Left ventricle myocardium inferior (tissue), 1 donor: Measurements from ENCODE around the gene DUSP28. TPM values are rescaled to one million over a fixed set of nuclear protein-coding genes. Genes with fewer than 3 reads are reported as not detected.

Experiments used
- DNase-seq: peaks from one replicate; pipeline ENCODE4 v3.0.0-alpha.2; 2020
- H3K27ac ChIP-seq: fragments of 200-600 bp; replicated peaks from 2 replicates; pipeline ENCODE4 v1.8.0; 2021
- H3K27me3 ChIP-seq: fragments of 200-600 bp; 2 replicates; pipeline ENCODE4 v1.8.0; 2021; ENCODE audit warnings: low read depth
- H3K36me3 ChIP-seq: fragments of 200-600 bp; 2 replicates; pipeline ENCODE4 v1.8.0; 2021
- H3K4me1 ChIP-seq: fragments of 200-600 bp; 2 replicates; pipeline ENCODE4 v1.8.0; 2021
- H3K4me3 ChIP-seq: fragments of 200-600 bp; 2 replicates; pipeline ENCODE4 v1.8.0; 2021; ENCODE audit warnings: mild to moderate bottlenecking, moderate library complexity
- H3K9me3 ChIP-seq: fragments of 200-600 bp; replicated peaks from 2 replicates; pipeline ENCODE4 v1.8.0; 2021
- intact Hi-C: fragments of 100-400 bp; cut with micrococcal nuclease; formaldehyde crosslinking; loops from one replicate; pipeline ENCODE4 v1.11.0; 2022
- total RNA-seq: library from RNA; stranded (reverse); fragmentation: NEBNext Ultra II Directional; extraction: Animal tissue kit (Norgen Biotek cat#: 25700); gene quantifications from one replicate; pipeline ENCODE4 v1.2.1, GENCODE V29; 2021
- TF ChIP-seq, protein P1 (sequence below): fragments of 200-600 bp; IDR thresholded peaks from 2 replicates; pipeline ENCODE4 v1.8.0; 2021; ENCODE audit warnings: antibody characterized with exemption, mild to moderate bottlenecking, borderline replicate concordance
- donor health status: DM: no; HTN: yes; CAD: no; lungs with severe emphysema.

Gene DUSP28
- total RNA-seq, 1 donor from 2014 or later: 19.3 TPM

DNA sequence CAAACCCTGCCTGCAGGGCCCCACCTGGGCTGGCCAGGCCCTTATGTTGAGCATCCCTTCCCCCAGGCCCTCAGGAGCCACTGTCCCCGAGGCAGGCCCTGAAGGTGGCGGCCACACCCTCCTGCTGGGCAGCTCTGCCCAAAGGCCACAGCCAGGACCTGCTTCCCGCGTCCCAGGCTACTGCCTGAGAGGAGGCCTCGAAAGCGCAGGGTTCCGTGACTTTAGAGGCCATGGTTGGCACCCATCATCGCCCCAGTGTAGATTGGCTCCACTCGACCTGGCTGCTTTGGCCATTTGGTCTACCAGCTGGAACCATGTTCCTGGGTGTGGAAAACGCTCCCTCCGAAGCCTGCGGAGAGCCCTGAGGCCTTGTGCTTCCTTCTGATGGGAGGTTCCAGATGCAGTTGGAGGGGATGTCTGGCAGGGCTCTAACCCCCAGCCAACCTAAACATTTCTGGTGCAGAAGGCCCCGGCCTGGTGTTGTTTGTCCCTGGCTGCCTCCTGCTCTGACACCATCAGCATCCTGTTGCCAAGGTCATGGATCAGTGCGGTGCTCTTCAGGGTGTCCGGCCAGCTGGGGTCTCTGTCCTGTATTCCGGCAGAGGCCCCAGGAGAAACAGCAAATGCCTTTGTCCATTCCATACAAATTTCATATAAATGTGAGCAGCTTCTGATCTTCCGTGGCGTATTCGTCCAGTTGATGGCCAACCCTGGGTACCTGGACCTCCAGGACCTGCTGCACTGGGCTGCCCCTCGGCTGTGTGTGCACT is 41.1 kb downstream of the DUSP28 start:
- no peak overlapping the region for H3K4me3 ChIP-seq
- intact Hi-C loops: no loop called here
- peaks cover 24% of the 10 kb centered on the region for H3K36me3 ChIP-seq
- TF ChIP-seq, protein P1, sequence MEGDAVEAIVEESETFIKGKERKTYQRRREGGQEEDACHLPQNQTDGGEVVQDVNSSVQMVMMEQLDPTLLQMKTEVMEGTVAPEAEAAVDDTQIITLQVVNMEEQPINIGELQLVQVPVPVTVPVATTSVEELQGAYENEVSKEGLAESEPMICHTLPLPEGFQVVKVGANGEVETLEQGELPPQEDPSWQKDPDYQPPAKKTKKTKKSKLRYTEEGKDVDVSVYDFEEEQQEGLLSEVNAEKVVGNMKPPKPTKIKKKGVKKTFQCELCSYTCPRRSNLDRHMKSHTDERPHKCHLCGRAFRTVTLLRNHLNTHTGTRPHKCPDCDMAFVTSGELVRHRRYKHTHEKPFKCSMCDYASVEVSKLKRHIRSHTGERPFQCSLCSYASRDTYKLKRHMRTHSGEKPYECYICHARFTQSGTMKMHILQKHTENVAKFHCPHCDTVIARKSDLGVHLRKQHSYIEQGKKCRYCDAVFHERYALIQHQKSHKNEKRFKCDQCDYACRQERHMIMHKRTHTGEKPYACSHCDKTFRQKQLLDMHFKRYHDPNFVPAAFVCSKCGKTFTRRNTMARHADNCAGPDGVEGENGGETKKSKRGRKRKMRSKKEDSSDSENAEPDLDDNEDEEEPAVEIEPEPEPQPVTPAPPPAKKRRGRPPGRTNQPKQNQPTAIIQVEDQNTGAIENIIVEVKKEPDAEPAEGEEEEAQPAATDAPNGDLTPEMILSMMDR: no peak
- no peak for DNase-seq
- H3K27ac ChIP-seq: no peak overlapping the region
- no peaks in the 10 kb centered on the region for H3K27me3 ChIP-seq
- no peaks in the 10 kb centered on the region for H3K9me3 ChIP-seq
- peaks cover 30% of the 10 kb centered on the region for H3K4me1 ChIP-seq

DNA sequence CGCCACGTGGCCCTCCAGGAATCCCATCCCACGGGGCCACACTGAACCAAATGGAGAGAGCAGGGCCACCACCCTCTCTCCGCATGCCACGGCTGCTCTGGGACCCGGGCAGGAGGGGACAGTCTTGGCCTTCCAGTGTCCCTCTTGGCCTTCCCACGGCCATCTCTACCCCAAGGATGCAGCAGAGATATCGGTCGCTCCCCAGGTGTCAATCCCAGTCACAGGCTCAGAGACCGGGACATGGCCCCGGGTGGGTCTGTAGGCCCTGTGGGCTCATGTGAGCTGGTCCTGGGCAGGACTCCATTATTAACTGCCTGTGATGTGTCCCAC is 41.6 kb downstream of the DUSP28 start:
- no peaks in the 10 kb centered on the region for H3K9me3 ChIP-seq
- H3K36me3 ChIP-seq: peaks cover 24% of the 10 kb centered on the region
- H3K27me3 ChIP-seq: no peaks in the 10 kb centered on the region
- peaks cover 24% of the 10 kb centered on the region for H3K4me1 ChIP-seq
- no peak overlapping the region for H3K27ac ChIP-seq
- TF ChIP-seq, protein P1: no peak
- no peak overlapping the region for H3K4me3 ChIP-seq
- intact Hi-C loops: no loop called here
- no peak for DNase-seq

DNA sequence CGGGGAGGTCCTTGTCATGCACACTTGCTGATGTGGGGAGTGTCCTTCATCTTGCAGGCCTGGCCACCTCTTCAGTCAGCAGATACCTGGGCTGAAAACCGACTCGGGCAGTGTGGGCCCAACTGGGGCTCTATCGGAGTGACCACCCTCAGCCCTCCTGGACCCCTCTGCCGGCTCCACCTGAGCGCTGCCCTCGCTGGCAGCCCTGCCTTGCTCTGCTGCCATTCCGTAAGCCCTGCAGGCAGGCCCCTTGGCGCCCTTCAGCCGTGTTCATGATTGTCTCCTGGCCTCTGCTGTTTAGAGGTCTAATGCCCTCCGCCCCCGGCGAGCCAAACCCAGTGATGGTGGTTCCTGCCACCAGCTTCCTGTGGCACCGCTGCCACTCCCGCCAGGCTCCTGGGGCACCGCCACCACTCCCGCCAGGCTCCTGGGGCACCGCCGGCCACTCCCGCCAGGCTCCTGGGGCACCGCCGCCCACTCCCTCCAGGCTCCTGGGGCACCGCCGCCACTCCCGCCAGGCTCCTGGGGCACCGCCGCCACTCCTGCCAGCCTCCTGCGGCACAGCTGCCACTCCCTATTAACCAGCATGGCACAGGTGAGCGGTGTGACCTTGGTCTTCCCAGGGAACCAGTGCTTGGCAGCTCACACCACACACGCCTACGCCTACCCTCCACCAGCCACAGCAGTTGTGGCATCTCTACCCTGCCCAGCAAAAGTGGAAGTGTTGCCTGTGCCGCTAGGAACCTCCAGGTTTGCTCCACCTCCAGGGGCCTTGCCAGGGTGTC is 42.3 kb downstream of the DUSP28 start:
- Histone ChIP-seq H3K27me3 (no peaks in the 10 kb centered on the region), H3K36me3 (peaks cover 20% of the 10 kb centered on the region), H3K4me1 (peaks cover 18% of the 10 kb centered on the region), H3K4me3 (no peak overlapping the region), H3K9me3 (no peaks in the 10 kb centered on the region), H3K27ac (no peak overlapping the region)
- TF ChIP-seq, protein P1: no peak
- intact Hi-C loops: no loop called here
- no peak for DNase-seq

DNA sequence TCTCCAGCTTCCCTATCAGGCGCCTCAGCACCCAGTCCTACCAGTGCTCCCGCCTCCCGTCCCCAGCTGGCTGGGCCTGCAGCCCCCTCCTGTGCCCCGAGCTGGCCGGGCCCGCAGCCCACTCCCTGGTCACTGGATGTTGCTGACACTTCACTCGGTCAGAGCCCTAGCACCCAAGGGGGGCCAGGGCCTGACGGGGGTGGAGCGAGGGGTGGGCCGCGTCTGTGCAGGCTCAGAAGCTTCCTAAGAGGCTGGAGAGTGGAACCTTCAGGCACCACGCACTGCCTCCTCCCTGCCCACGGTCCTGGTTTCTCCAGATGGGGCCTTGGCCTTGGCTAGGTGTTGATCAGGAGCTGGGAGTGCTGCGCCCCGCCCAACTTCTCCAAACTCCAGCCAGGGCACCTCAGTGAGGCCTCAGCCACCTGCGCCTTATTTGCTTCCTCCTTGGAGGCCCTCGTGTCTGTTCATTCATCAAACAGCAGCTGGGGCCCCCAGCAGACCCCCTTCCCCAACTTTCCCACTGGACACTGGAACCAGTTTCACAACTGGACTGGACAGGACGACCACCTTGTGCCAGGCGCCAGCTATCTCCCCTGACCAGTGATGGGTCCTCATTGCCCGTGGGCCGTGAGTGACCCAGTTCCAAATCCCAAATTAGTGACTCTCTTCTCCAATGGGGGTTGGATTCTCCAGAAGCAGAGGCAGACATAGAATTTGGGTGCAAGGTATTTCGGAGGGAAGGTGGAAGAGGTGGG is 43.1 kb downstream of the DUSP28 start:
- TF ChIP-seq, protein P1: no peak
- H3K9me3 ChIP-seq: no peaks in the 10 kb centered on the region
- intact Hi-C loops: no loop called here

DNA sequence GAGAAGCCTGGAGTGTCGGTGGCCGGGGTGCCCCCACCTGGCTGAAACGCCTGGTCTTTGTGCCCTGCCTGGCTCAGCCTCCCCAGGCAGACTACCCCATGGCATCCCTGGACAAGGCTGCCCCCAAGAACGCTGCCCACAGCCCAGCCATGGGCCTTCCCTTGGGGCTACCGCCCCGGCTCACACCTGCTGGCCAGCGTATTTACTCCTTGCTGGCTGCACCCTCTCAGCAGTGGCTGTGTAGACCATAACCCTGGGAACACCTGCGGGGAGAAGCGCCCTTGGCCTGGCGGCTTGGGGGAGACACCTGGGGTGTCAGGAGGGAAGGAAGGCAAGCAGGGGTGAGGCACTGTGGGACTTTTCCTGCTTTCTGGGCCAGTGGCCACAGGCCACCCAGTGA is 43.7 kb downstream of the DUSP28 start:
- no peak overlapping the region for H3K4me3 ChIP-seq
- TF ChIP-seq, protein P1: no peak
- H3K36me3 ChIP-seq: peaks cover 6% of the 10 kb centered on the region
- H3K27me3 ChIP-seq: no peaks in the 10 kb centered on the region
- H3K27ac ChIP-seq: no peak overlapping the region
- H3K9me3 ChIP-seq: no peaks in the 10 kb centered on the region
- H3K4me1 ChIP-seq: peaks cover 15% of the 10 kb centered on the region
- intact Hi-C loops: no loop called here
- DNase-seq: no peak

More for the DNA sequence above, 43.1 kb downstream of the DUSP28 start:
- Histone ChIP-seq H3K27ac (no peak overlapping the region), H3K4me1 (peaks cover 15% of the 10 kb centered on the region), H3K27me3 (no peaks in the 10 kb centered on the region), H3K4me3 (no peak overlapping the region), H3K36me3 (peaks cover 12% of the 10 kb centered on the region)
- DNase-seq: no peak
